DMS53 (cell line): ENCODE results near the gene TRIM24.
"Not testable (repeated sequence)": the region's sequence is repeated elsewhere in the genome, so short reads cannot be mapped to it uniquely, and the experiment has no call there.

Experiments
- DNase-seq: peaks from one replicate; lab custom pipeline; 2025; lab: John Stamatoyannopoulos, UW

The TRIM24 gene

DNA sequence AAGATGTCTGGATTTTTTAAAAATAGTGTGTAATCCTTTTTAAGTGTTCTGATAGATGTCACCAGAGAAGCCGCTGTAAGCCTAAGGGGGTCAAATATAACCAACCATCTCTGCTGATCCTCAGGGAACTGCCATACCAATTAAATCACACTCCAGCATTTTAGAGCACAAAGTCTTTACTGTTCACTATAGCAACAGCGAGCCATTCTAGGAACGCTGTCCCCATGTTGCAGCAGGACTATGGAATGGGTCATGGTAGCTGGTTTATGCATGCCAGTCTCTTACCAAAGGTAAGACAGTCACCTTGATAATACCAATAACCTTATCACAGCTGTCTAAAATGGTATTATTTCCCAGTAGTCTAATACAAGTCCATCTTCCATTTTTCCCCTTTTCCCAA, 33.5 kb downstream of the TRIM24 start:
- DNase-seq = no peak

DNA sequence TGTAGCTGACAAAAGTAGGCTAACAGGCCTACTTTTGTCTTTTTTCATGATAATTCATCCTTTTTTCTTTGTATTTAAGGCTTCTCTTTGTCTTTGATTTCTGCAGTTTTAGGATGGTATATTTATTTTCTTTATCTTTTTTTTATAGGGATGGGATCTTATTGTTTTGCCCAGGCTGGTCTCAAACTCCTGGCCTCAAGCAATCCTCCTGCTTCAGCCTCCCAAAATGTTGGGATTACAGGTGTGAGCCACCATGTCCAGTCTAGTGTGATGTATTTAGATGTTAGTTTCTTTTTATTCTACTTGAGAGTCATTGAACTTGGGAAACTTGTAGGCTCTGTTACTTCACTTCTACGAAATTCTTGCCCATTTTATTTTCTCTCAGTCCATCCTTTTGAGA, 35.4 kb downstream of the TRIM24 start:
- DNase-seq = no peak

DNA sequence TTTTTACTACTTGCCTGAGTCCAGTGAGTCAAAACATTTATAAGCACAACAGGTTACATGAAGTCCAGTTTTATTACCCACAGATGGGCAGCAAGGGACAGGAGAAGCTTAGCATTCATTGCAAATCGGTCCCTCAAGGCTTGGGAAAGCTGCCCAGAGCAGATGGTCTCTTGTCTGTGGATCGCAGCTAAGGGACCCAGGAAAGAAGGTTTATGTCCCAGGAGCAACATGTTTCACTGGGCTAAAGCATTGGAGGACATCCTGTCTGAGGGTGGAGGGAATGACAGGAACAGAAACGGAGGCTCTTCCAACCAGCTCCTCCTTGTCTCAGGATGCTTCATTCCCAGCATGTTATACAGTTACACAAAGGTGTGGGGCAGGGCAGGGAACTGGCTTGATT, 39.3 kb downstream of the TRIM24 start:
- DNase-seq = no peak

DNA sequence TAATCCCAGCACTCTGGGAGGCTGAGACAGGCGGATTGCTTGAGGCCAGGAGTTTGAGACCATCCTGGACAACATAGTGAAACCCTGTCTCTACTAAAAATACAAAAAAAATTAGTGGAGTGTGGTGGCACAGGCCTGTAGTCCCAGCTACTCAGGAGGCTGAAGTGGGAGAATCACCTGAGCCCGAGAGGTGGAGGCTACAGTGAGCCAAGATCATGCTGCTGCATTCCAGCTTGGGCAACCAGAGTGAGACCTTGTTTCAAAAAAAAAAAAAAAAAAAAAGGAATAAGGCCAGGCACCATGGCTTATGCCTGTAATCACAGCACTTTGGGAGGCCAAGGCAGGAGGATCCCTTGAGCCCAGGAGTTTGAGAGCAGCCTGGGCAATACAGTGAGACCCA, 40.2 kb downstream of the TRIM24 start:
- not testable (repeated sequence) for DNase-seq

DNA sequence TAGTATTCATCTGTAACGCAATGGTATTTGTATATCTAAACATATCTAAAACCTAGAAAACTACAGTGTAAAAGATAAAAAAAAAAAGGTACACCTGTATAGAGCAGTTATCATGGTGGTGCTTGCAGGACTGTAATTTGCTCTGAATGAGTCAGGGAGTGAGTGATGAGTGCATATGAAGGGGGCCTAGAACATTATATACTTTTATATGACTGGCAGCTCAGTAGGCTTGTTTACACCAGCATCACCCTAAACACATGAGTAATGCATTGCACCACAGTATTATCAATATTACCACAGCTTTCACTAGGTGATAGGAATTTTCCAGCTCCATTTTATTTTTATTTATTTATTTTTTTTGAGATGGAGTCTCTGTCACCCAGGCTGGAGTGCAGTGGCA, 40.8 kb downstream of the TRIM24 start:
- no peak for DNase-seq

DNA sequence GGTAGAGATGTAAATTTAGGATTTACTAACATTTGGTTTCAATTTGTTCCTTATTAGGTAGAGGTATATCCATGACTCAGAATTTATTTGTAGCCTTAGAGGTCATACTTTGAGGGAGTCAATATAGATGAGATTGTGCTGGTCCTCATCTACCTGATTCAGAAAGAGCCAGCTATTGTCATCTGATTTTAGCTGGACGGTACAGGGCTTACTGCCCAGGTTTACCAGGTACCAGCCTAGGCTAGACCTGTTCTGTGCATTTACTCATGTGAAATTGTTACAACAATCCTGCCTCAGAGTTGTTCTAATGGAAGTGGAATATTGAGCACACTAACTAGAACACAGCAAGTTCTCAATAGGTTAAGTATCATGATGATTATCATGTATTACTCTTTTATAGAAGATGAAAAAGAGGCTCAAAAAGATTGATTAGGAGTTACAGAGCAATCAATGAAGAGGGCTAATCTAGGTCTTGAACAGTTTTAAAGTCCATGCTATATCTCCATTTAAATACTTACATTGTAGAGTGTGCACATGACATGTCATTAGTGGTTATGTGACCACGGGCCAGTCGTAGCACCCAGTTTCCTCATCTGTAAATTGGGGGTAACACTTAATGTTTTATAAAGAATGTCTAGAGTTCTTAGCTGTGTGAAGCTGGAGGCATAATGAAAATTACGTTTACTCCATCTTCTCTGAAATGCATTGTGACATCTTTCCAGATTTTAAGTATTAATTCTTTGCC, 42.1 kb downstream of the TRIM24 start:
- peak; percentile 25 for DNase-seq

DNA sequence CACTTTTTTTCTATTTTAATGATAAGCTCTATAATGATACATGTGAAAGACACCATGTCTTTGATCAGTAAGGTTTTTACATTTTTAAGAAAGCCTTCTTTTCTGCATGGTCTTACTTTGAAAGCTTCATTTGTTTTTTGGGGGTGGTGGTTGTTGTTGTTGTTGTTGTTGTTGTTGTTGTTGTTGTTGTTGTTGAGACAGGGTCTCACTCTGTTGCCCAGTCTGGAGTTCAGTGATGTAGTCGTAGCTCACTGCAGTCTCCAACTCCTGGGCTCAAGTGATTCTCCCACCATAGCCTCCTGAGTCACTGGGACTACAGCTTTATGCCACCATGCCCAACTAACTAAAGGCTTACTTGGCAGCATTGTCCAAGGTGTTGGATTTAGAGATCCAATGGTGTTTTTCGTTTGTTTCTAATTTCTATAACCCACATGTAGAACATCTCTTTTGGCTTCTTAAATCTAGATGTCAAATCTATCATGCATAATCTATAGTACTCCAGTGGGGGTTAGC, 45.4 kb downstream of the TRIM24 start:
- no peak for DNase-seq

DNA sequence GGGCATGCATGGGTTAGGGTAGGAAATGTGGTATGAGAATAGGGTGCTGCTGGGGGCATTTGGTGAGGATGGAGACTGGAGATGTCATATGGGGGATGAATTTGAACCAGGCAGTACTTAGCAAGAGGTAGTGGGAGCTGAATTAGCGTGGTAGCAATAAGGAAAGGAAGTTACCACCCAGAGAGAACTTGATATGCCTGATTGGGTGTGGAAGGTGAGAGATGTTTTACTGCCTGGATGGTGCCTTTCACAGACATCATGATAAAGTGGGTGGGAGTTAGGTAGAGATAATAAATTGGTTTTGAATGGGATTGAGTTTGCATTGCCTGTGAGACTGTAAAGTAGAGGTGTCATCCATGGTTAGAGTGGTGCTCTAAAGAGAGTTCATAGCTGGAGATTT, 46.7 kb downstream of the TRIM24 start:
- DNase-seq = no peak

DNA sequence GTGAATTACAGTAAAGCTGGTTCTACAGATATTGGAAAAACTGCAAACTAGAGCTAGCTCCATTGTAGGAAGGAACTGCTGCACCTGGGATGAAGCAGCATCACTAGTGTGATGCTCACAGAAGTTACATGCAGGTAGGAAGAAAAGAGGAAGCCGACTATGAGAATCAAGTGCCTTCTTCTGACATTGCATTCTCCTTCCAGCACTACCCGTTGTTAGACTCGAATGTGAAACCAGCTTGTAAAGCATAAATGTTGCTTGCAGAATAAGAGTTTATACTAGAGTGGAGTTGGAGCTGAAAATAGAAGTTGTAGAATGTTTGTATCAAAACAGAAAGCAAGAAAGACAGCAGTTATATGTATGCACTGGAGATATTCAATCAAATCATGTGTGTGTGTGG, 49.9 kb downstream of the TRIM24 start:
- DNase-seq = no peak

DNA sequence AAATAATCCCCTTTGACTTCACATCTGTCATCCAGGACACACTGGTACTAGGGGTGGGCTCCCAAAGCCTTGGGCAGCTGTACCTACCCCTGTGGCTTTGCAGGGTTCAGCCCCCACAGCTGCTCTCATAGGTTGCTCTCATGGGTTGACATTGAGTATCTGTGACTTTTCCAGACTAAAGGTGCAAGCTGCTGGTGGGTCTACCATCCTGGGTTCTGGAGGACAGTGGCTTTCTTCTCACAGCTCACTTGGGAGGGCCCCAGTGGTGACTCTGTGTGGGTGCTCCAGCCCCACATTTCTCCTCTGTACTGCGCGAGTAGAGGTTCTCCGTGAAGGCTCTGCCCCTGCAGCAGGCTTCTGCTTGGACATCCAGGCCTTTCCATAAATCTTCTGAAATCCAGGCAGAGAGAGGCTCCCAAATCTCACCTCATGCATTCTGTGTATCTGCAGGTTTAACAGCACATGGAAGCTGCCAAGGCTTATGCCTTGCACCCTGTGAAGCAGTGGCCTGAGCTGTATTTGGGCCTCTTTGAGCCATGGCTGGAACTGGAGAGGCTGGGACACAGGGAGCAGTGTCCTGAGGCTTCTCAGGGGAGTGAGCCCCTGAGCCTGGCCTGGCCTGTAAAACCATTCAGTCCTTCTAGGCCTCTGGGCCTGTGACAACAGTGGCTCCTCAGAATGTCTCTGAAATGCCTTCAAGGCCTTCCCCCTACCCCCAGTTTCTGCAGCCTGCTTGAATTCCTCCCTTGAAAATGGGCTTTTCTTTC, 52.2 kb downstream of the TRIM24 start:
- no peak for DNase-seq

DNA sequence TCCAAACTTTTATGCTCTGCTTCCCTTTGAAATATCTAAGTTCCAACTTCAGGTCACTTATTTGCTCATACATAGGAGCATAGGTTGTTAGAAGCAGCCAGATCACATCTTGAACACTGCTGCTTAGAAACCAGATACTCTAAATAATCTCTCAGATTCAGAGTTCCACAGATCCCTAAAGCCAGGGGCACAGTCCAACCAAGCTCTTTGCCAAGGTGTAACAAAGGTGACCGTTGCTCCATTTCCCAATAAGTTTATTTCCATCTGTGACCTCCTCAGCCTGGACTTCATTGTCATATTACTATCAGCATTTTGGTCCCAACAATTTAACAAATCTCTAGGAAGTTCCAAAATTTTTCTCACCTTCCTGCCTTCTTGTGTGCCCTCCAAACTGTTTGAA, 52.8 kb downstream of the TRIM24 start:
- DNase-seq = no peak

DNA sequence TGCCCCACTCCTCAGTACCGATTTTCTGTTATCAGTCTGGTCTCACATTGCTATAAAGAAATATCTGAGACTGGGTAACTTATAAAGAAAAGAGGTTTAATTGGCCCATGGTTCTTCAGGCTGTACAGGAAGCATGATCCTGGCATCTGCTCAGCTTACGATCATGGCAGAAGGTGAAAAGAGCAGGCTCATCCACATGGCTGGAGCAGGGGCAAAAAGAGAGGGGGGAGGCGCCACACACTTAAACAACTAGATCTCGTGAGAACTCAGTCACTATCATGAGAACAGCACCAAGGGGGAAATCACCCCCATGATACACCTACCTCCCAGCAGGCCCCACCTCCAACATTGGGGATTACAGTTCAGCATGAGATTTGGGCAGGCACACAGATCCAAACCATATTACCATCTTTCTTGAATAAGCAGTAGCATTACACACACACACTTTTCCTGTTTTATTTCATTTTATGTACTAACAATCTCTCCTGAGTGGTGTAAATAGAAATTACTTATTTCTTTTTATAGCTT, 53.3 kb downstream of the TRIM24 start:
- DNase-seq = no peak

DNA sequence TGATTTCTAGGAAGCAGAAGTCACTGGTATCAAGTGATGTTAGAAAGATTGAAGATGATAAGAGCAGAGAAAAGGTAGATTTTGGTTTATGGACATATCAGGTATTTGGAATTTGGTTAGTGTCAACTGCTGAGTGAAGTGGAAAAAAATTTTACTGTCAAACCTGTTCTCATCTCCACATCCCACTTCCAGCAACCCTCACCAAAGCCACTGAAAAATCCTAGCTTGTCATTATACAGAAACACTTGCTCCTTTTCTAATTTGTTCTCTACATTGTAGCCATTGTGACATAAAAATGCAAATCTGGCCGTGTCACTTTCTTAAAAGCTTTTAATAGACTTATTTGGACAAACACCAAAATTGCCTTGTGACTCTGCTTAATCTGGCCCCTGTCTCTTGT, 54.0 kb downstream of the TRIM24 start:
- no peak for DNase-seq

DNA sequence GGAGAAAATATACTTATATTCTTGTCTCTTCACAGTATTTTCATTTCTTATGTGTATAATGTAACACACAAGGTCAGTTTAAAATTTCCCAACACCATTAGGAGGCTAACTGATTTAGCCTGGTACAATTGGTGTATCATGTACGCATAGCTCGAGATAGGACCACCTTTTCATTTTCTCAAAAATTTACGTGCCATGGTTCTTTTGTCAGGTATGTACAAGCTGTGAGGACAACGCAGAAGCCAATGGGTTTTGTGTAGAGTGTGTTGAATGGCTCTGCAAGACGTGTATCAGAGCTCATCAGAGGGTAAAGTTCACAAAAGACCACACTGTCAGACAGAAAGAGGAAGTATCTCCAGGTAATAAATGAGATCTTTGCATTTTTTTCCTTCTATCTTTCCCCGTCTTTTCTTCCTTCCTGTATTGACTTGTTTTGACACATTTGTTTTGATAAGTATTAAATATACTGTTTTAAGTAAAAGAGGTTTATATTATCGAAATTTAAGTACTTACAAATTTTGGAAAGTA, 55.0 kb downstream of the TRIM24 start:
- DNase-seq = no peak

DNA sequence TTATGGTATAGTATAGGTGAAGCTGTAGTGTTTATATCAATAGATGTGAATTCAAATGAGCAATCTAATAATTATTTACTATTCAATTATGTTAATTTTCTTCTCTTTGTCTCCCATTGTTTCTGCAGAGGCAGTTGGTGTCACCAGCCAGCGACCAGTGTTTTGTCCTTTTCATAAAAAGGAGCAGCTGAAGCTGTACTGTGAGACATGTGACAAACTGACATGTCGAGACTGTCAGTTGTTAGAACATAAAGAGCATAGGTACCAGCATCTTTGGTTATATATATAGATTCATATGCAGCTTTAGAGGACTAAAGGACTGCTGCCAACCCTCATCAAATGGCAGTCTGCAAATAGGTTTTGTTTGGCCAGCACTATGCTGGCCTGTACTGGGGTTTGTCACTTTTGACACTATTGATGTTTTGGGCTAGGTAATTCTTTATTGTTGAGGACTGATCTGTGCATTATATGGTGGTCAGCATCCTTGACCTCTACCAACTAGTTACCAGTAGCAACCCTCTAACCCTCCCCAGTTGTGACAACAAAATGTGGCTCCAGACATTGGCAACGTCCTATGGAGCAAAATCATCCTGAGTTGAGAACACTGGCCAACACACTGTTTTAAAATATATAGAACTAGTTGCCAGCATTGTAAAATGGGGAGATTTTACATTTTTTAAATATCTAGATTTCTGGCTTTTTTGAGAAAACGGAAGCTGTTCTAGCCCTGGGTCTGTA, 59.2 kb downstream of the TRIM24 start:
- no peak for DNase-seq

DNA sequence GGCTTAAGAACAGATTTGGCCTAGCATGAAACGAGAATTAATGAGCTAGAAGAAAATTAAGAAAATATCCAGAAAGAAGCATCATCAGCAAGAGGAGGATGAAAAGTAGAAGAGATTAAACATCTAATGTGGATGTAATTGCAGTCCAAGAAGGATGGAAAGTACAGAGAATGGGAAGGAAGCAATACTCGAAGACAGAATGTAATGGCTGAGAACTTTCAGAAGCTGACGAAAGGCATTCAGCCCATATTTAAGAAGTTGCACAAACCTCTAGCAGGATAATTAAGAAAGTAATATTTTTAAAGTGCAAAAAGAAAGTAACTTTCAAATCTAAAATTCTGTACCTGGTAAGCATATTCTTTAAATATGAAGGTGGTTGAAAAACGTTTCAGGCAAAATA, 60.7 kb downstream of the TRIM24 start:
- no peak for DNase-seq

DNA sequence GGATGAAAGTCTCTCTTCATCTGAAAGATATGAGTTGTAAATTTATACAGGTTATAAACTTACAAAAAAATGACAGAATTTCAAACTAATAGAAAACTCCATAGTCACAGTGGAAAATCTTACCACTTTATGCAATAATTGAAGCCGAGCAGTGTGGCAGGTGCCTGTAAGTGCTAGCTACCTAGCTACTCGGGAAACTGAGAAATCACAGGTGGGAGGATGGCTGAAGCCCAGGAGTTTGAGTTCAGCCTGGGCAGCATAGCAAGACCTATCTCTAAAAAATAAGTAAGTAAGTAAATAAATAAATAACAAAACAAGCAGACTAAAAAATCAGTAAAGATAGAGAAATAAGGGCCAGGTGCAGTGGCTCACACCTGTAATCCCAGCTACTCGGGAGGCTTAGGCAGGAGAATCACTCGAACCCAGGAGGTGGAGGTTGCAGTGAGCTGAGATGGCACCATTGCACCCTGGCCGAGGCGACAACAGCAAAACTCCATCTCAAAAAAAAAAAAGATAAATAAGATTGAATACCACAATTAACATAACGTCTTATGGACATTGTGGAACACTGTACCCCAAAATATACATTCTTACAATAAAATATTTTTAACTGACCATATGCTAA, 61.9 kb downstream of the TRIM24 start:
- no peak for DNase-seq

DNA sequence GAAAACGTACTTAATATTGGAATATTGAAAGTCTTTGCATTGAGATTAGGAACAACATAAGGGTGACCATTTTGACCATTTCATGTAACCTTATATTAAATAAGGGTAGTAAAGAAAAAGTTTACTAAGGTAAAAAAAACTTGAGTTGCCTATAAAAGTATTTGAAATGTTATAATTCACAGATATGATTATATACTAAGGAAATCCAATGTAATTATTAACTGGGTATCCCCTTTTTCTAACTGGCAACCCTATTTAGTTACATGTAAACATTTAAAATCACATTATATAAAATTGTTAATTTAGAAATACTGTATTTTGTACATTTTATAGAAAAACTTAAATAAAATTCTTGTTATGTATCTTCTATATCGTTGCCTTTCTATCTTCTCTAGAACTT, 64.2 kb downstream of the TRIM24 start:
- DNase-seq = no peak

DNA sequence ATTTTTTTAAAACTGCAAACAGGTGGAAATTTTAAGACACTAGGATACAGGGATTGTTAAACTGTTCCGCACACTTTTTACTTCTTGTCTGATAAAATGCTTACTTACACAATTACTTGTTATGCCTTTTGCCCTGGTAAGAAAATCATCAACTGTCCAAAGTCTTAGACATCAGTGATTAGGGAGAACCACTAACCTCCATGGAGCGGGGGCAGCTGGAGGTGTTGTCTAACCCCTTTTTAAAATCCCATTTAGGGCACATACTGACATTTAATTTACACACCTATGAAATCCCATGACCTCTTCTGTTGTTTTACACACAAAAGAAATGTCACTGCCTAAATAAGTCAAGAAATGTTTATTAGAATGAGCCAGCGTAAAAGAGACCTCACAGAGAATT, 65.7 kb downstream of the TRIM24 start:
- no peak for DNase-seq

DNA sequence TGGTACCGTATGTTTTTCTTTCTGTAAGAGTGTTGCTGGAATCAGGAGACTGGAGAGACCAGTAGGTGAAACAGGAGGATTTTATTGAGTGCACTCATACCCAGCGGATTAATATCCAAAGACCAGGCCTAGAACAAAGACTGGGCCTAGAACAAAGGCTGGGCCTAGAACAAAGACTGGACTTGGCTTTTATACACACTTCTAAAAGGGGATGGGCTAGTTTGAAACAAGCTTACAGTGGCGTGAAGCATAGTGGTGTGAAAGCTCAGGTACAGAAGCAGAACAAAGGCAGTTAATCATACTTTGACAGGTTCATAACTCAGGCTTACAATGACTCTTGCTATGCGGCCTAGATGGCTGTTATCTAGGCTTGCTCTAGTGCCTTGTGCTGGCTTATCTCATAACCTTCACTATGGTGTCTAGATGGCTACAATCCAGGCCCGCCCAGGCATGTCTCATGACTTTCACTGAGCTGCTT, 67.7 kb downstream of the TRIM24 start:
- DNase-seq = peak; percentile 34

DNA sequence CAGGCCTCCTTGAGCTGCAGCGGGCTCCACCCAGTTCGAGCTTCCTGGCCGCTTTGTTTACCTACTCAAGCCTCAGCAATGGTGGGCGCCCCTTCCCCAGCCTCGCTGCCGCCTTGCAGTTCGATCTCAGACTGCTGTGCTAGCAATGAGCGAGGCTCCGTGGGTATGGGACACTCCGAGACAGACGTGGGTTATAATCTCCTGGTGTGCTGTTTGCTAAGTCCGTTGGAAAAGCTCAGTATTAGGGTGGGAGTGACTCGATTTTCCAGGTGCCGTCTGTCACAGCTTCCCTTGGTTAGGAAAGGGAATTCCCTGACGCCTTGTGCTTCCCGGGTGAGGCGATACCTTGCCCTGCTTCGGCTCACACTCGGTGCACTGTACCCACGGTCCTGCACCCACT, 76.8 kb downstream of the TRIM24 start:
- not testable (repeated sequence) for DNase-seq

DNA sequence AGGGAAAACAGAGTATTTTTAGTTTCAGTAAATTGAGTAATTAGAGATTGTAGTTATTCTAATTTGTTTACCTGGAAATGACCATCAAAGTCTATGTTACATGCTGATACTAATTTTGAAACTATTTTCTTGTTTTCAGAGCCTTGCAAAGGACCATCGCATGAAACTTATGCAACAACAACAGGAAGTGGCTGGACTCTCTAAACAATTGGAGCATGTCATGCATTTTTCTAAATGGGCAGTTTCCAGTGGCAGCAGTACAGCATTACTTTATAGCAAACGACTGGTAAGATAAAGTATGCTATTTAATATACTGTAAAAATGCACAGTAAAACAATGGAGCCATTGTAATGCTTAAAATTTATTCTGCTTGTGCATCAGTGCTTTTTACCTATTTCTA, 78.5 kb downstream of the TRIM24 start:
- no peak for DNase-seq
